Duodenal mucosa (tissue), 2 donors: Measurements from ENCODE around the gene LYPD6B.

Experiments
- H3K27ac ChIP-seq: one replicate; pipeline ENCODE4 v1.7.0; 2013; ENCODE audit warnings: low read depth, low read length
- H3K27me3 ChIP-seq, 2 donors: one replicate each; pipeline ENCODE4 v1.7.0; 2013; ENCODE audit warnings: low read length in 2 of 2, control low read depth in 1 of 2; ENCODE audit not compliant: insufficient read depth in 2 of 2, control insufficient read depth in 1 of 2
- H3K36me3 ChIP-seq, 2 donors: one replicate each; pipeline ENCODE4 v1.7.0; 2013; ENCODE audit warnings: low read length in 2 of 2, control low read depth in 1 of 2; ENCODE audit not compliant: insufficient read depth in 2 of 2, control insufficient read depth in 1 of 2
- H3K4me1 ChIP-seq, 2 donors: one replicate each; pipeline ENCODE4 v1.7.0; 2013; ENCODE audit warnings: low read length in 2 of 2, control low read depth in 1 of 2; ENCODE audit not compliant: insufficient read depth in 2 of 2, control insufficient read depth in 1 of 2
- H3K4me3 ChIP-seq, 2 donors: one replicate each; pipeline ENCODE4 v1.7.0; 2013; ENCODE audit warnings: low read length in 2 of 2, low read depth in 1 of 2
- H3K9ac ChIP-seq, 2 donors: one replicate each; pipeline ENCODE4 v1.7.0; 2013; ENCODE audit warnings: low read length in 2 of 2, low read depth in 1 of 2
- H3K9me3 ChIP-seq, 2 donors: one replicate each; pipeline ENCODE4 v1.7.0; 2013; ENCODE audit warnings: low read length in 2 of 2, control low read depth in 1 of 2; ENCODE audit not compliant: control insufficient read depth in 1 of 2

Gene LYPD6B

DNA sequence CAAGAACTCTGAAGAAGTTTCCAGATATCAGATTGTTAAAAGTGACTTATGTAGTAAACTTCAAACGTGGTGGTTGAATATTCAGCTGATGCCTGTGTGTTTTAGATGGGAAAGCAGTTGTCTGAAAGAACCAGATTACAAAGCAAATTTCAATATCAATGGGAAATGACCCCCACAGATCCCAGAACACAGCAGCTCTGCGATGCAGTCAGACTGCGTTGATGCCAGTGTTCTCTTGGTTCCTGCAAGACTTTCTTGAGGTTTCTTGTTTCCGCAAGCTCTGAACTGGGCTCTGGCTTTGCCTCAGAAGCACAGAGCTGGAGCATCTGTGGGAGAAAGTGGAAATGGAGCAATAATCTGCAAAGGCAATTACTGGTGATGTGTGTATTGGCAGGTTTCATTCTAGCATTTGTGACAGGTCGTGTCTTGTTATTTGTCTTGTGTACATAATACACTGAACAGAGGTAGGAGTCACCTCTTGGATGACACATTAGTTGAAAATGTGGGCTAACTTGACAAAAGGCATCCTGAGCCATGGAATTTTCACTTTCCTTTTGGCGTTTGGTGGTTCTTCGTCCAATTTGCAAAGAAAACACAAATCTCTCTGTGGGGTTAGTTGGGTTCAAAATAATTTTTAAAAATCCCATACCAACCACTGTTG is 10.8 kb upstream of the LYPD6B start:
- Histone ChIP-seq H3K27me3 (peaks cover 0 to 10% of the 10 kb centered on the region in 2 donors), H3K27ac (no peak overlapping the region), H3K4me1 (peaks cover 3 to 14% of the 10 kb centered on the region in 2 donors), H3K36me3 (no peaks in the 10 kb centered on the region), H3K9ac (no peak overlapping the region), H3K9me3 (no peaks in the 10 kb centered on the region), H3K4me3 (no peak overlapping the region)

DNA sequence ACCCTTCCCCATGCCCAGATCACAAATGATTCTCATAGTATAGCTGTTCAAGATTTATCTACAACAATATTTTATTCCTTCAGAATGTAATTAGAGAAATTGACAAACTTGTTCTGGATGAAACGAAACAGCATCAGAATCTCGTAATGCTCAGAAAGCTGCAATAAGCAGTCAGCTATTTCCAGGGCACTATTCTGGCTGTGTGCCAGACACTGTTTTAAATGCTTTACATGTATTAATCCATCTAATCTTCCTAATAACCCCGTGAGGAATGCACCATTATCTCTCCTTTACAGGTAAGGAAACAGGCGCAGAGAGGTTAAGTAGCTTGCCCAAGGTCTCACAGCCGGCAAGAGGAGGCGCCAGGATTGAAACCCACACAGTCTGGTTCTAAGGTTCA is 10.1 kb upstream of the LYPD6B start:
- Histone ChIP-seq H3K9me3 (no peaks in the 10 kb centered on the region), H3K4me1 (peaks cover 3 to 14% of the 10 kb centered on the region in 2 donors), H3K9ac (no peak overlapping the region), H3K27me3 (peaks cover 0 to 10% of the 10 kb centered on the region in 2 donors), H3K27ac (no peak overlapping the region), H3K4me3 (no peak overlapping the region), H3K36me3 (no peaks in the 10 kb centered on the region)

DNA sequence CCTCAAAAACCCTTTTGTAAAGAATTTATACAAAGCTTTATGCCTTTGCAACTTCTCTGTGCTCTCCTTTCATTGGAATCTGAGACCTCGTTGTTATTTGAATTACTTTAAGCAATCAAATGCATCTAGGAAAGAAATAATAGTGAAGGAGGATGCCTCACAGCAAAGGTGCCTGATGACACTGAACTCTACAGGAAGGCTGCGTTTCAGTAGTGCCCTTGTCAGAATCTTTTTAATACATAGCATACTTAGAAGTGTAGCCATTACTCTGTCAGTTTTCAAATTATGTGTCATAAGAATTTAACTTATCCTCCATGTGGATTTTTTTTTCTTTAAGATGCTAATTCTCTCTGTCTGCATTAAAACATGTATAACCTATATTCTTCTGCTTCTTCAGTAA is 9.6 kb upstream of the LYPD6B start:
- Histone ChIP-seq H3K9ac (no peak overlapping the region), H3K27me3 (peaks cover 0 to 10% of the 10 kb centered on the region in 2 donors), H3K36me3 (no peaks in the 10 kb centered on the region), H3K4me3 (no peak overlapping the region), H3K9me3 (no peaks in the 10 kb centered on the region), H3K4me1 (peaks cover 3 to 14% of the 10 kb centered on the region in 2 donors), H3K27ac (no peak overlapping the region)

DNA sequence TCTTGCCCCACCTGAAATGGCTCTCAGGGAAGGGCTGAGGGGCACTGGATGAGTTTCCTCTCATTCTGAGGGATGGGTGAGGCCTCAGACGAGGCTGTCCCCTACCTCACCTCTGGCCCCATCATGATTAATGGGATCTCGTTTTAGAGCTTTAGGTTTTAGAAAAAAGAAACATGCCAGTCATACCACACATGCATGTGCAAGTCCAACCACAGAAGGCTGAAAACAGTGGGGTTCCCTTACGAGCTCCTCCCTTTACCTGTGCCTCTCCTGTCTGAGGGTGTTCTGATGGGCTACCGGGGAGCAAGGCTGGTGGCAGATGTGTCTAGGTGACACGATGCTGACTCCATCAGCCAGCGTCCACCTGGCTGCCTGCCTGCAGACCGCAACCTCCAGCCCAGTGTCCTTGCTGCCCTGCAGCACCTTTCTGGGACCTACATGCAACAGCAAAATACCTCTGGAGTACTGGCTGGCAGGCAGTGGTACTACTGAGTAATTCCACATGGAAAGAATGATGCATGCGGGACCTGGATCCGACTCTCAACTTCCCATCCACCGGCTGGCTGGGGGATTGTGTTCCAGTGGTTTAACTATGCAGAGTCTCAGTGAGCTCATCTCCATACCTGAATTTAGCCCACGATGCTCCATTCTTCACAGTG is 9.1 kb upstream of the LYPD6B start:
- no peak overlapping the region for H3K27ac ChIP-seq
- H3K9me3 ChIP-seq = no peaks in the 10 kb centered on the region
- no peak overlapping the region for H3K9ac ChIP-seq
- H3K36me3 ChIP-seq = no peaks in the 10 kb centered on the region
- peaks cover 3 to 10% of the 10 kb centered on the region in 2 donors for H3K4me1 ChIP-seq
- no peak overlapping the region for H3K4me3 ChIP-seq
- peaks cover 0 to 10% of the 10 kb centered on the region in 2 donors for H3K27me3 ChIP-seq

DNA sequence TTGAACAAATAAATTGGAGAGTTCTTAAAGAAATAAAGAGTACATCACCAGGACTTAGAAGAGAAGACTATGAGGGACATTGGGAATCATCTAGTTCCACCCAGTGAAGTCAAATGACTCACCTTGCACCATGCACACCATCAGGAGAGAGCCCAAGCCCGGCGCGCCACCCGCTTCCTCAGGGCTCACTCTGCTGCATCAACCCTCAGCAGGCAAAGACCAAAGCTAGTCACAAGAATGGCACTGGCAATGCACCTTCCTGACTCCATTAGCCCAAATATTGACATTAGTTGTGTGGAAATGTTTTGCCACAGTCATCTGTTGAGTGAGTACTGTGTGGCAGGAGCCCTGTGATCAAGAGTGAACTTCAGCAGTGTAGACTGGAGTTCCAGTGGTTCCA is 7.1 kb upstream of the LYPD6B start:
- Histone ChIP-seq H3K9ac (no peak overlapping the region), H3K4me1 (no peaks in the 10 kb centered on the region), H3K9me3 (no peaks in the 10 kb centered on the region), H3K27me3 (peaks cover 0 to 12% of the 10 kb centered on the region in 2 donors), H3K27ac (no peak overlapping the region), H3K36me3 (no peaks in the 10 kb centered on the region), H3K4me3 (no peak overlapping the region)

DNA sequence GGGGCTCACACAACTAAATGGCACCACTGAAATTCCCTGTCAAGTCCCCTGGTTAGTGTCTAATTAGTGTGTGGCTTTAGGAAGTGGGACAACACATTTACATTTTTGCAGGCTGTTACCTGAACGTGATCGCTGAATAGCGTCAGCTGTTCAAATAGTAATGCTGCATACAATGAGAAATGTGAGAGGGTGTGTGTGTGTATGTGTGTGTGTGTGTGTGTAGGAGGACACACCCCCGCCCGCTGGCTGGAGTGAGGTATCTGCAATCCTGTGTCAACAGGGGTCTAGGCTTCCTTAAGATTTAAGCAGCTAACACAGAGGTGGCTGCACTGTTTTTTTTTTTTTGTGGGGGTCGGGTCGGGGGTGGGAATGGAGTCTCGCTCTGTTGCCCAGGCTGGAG is 4.8 kb upstream of the LYPD6B start:
- Histone ChIP-seq H3K4me3 (no peak overlapping the region), H3K27me3 (peaks cover 8 to 13% of the 10 kb centered on the region in 2 donors), H3K9me3 (no peaks in the 10 kb centered on the region), H3K4me1 (no peaks in the 10 kb centered on the region), H3K9ac (no peak overlapping the region), H3K27ac (no peak overlapping the region), H3K36me3 (no peaks in the 10 kb centered on the region)

DNA sequence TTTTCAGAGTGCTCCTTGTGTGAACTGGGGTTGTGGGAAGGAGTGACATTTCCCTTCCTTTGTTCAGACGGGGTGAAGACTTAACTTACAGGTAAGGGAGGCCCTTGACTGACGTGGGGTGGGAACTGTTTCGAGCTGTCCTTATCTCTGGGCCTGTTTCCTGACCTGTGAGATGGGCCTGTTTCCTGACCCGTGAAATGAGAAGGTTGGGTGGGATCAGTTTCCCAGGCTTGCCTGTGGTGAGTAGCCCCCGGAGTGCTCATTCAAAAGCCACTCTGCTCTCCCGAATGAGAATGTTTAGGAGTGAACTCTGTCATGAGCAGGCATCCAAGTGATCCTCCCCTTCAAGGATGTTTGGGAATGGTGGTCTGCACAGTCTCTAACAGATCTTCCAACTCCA is 4.1 kb upstream of the LYPD6B start:
- H3K9me3 ChIP-seq = no peaks in the 10 kb centered on the region
- H3K9ac ChIP-seq = no peak overlapping the region
- H3K36me3 ChIP-seq = no peaks in the 10 kb centered on the region

DNA sequence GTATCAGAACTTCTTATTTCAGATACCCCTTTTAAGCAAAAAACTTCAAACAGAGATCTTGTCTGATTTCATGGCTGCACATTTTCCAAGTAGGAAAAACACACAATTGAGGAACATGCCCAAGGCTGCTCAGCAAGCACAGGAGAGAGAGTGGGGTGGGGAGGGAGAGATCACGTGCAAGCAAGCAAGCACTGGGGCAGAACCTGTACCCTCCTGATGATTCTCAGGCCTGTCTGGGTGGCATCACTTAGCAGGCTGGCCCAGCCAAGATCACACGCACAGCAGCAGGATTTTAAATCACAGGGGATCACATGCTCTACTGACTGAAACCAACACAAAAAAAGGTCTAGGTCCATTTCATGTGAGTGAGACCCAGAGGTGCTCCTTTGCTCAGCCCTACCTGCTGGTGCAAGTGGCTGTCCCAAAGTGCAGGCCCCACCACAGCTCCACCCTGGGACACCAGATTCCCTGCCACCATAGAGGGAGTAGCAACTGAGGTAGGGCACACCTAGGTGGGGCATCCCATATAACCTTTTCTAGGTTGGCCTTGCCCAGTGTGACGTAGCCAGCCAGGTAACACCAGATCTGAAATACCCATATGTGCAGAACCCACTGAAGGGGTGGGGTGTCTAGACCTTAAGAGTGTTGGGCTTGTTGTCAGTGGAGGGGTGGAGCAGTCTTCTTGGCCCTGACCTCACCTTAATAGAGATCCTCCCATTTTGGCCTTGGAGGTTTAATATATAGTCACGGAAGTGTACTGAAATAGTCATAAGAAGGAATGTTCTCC is 1.8 kb upstream of the LYPD6B start:
- Histone ChIP-seq H3K4me3 (no peak overlapping the region), H3K9me3 (no peaks in the 10 kb centered on the region), H3K4me1 (no peaks in the 10 kb centered on the region), H3K9ac (no peak overlapping the region), H3K27ac (no peak overlapping the region), H3K36me3 (no peaks in the 10 kb centered on the region), H3K27me3 (peaks cover 6 to 21% of the 10 kb centered on the region in 2 donors)

More for the DNA sequence above, 4.1 kb upstream of the LYPD6B start:
- Histone ChIP-seq H3K27ac (no peak overlapping the region), H3K4me1 (no peaks in the 10 kb centered on the region), H3K4me3 (no peak overlapping the region), H3K27me3 (peaks cover 12 to 14% of the 10 kb centered on the region in 2 donors)

DNA sequence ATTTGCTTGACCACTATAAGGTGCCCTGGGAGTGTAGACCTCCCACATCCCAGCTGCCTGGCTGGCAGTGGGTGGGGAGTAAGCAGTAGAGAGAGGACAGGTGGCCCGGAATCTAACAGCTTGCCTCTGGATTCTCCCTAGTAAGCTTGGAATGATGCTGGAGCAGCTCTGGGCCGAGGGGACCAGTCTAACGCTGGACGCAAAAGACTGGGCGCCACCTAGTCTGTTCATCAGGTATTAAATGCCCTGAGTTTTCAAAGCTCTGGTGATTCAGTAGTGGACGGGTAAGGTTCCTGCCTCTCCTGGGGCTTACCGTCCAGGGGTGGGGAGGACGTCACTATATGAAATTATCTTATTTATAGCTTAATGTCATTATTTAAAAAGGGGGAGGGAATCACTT is 648 bp upstream of the LYPD6B start:
- H3K27ac ChIP-seq = no peak overlapping the region
- H3K27me3 ChIP-seq = peaks cover 6 to 21% of the 10 kb centered on the region in 2 donors
- H3K4me3 ChIP-seq = peak overlapping the region; percentile 58 to 72
- no peaks in the 10 kb centered on the region for H3K4me1 ChIP-seq
- no peaks in the 10 kb centered on the region for H3K9me3 ChIP-seq
- H3K36me3 ChIP-seq = no peaks in the 10 kb centered on the region
- peak overlapping the region in 1 of 2 donors; percentile 23 for H3K9ac ChIP-seq

DNA sequence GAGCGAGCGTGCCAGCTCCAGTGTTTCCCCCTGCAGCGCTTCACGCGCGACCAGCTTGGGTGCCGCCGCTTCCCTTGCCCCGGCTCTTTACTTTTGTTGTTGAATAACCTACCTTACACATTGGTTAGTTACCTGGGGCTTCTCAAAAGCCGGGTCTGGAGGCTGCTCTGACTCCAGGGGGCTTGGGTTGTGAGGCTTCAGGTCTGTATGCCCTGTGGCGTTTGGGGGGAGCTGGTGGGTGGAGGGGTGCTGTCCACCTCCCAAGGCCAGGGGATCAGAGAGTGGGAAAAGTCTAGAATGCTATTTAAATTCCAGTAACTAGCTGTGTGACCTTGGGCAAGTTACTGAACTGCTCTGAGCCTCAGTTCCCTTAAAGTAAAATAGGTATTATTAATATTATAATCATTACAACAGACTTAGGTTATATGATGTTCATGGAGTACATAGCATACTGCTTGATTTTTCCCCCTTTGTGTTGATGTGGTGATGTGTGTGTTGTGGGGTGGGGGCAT is 770 bp downstream of the LYPD6B start:
- Histone ChIP-seq H3K36me3 (no peaks in the 10 kb centered on the region), H3K9me3 (no peaks in the 10 kb centered on the region), H3K9ac (peak overlapping the region in 1 of 2 donors; percentile 53), H3K27me3 (peaks cover 6 to 21% of the 10 kb centered on the region in 2 donors), H3K4me3 (peak overlapping the region; percentile 51 to 69), H3K27ac (no peak overlapping the region), H3K4me1 (no peaks in the 10 kb centered on the region)
